SU-DHL-6 (cell line): ENCODE results near the gene TEX54.
A peak's percentile ranks its signal among the peaks of the same experiment; 100 is the strongest.

ENCODE experiments used
- H2AFZ ChIP-seq: fragments of 200-600 bp; sonication (generic); 2 replicates; pipeline ENCODE4 v1.6.1; 2014; ENCODE audit warnings: low read depth, mild to moderate bottlenecking, moderate library complexity, mixed read lengths, antibody characterized with exemption, low read length; ENCODE audit not compliant: severe bottlenecking
- H3F3A ChIP-seq: fragments of 200-600 bp; shearing (Covaris generic); 2 replicates; pipeline ENCODE4 v1.6.0; 2016; ENCODE audit warnings: antibody characterized with exemption, mild to moderate bottlenecking; ENCODE audit not compliant: insufficient read depth
- H3K27ac ChIP-seq: fragments of 200-600 bp; sonication (generic); 2 replicates; pipeline ENCODE4 v1.5.1; 2016; ENCODE audit warnings: low read depth, mild to moderate bottlenecking, low read length, moderate library complexity, mixed read lengths
- H3K27me3 ChIP-seq: fragments of 200-600 bp; sonication (generic), shearing (Covaris generic); 2 replicates; pipeline ENCODE4 v1.6.0; 2014; ENCODE audit warnings: mild to moderate bottlenecking, low read length
- H3K36me3 ChIP-seq: fragments of 200-600 bp; sonication (generic); 2 replicates; pipeline ENCODE4 v1.6.1; 2014; ENCODE audit warnings: mild to moderate bottlenecking, low read length, mixed read lengths
- H3K4me2 ChIP-seq: fragments of 300-600, 200-600 bp; shearing (Covaris generic), sonication (generic); 2 replicates; pipeline ENCODE4 v1.6.0; 2014; ENCODE audit warnings: low read length, low read depth, mild to moderate bottlenecking; ENCODE audit not compliant: poor library complexity, severe bottlenecking
- H3K4me3 ChIP-seq: fragments of 200-600 bp; sonication (generic); 2 replicates; pipeline ENCODE4 v1.5.1; 2014; ENCODE audit warnings: antibody characterized with exemption, low read length, mild to moderate bottlenecking, mixed read lengths; ENCODE audit not compliant: insufficient read depth, poor library complexity, severe bottlenecking
- H3K79me2 ChIP-seq: fragments of 200-600 bp; sonication (generic); 2 replicates; pipeline ENCODE4 v1.6.1; 2014; ENCODE audit warnings: mild to moderate bottlenecking, low read length, moderate library complexity; ENCODE audit not compliant: insufficient read depth
- H3K9ac ChIP-seq: fragments of 200-600 bp; sonication (generic); 2 replicates; pipeline ENCODE4 v1.7.0; 2014; ENCODE audit warnings: mild to moderate bottlenecking, low read length
- H3K9me2 ChIP-seq: fragments of 200-600 bp; sonication (generic); replicated peaks from 2 replicates; pipeline ENCODE4 v1.6.1; 2014; ENCODE audit warnings: low read length; ENCODE audit not compliant: insufficient read depth
- H3K9me3 ChIP-seq: fragments of 200-600 bp; sonication (generic); 2 replicates; pipeline ENCODE4 v1.6.1; 2014; ENCODE audit warnings: low read length, mixed read lengths; ENCODE audit not compliant: insufficient read depth
- H4K20me1 ChIP-seq: fragments of 200-600 bp; sonication (generic); 2 replicates; pipeline ENCODE4 v1.6.1; 2014; ENCODE audit warnings: low read depth, mild to moderate bottlenecking, antibody characterized with exemption, low read length, moderate library complexity, mixed read lengths
- EZH2phosphoT487 ChIP-seq: fragments of 200-600 bp; sonication (generic), shearing (Covaris generic); conservative IDR thresholded peaks from 2 replicates; pipeline ENCODE4 v1.6.1; 2018; ENCODE audit warnings: mild to moderate bottlenecking, antibody characterized with exemption, low read length, moderate library complexity, mixed read lengths
- TF ChIP-seq, protein P1 (sequence below): fragments of 200-600 bp; sonication (generic); IDR thresholded peaks from one replicate; pipeline ENCODE4 v1.5.1; 2017; ENCODE audit warnings: antibody characterized with exemption, mild to moderate bottlenecking, low read length, moderate library complexity; ENCODE audit not compliant: insufficient read depth, poor library complexity, severe bottlenecking

The TEX54 gene

GRCh38 chr11:62855571-62856332 is 23.1 kb upstream of the TEX54 start:
- Histone ChIP-seq H3K36me3 (peaks cover 39% of the 10 kb centered on the region), H2AFZ (no peak overlapping the region), H3K27ac (peak overlapping the region; percentile 88)

GRCh38 chr11:62854825-62855570 is 22.4 kb upstream of the TEX54 start:
- Histone ChIP-seq H3K36me3 (peaks cover 39% of the 10 kb centered on the region), H3K9me2 (no peaks in the 10 kb centered on the region), H3K9me3 (no peaks in the 10 kb centered on the region), H3K27ac (peak overlapping the region; percentile 88), H3K4me2 (peak overlapping the region; percentile 93), H4K20me1 (peaks cover 23% of the 10 kb centered on the region), H3K27me3 (no peaks in the 10 kb centered on the region), H3K4me3 (peak overlapping the region; percentile 99), H3F3A (peaks cover 67% of the 10 kb centered on the region), H2AFZ (no peak overlapping the region), H3K79me2 (peaks cover 60% of the 10 kb centered on the region), H3K9ac (peak overlapping the region; percentile 99)
- no peak for TF ChIP-seq EZH2phosphoT487
- TF ChIP-seq, protein P1, sequence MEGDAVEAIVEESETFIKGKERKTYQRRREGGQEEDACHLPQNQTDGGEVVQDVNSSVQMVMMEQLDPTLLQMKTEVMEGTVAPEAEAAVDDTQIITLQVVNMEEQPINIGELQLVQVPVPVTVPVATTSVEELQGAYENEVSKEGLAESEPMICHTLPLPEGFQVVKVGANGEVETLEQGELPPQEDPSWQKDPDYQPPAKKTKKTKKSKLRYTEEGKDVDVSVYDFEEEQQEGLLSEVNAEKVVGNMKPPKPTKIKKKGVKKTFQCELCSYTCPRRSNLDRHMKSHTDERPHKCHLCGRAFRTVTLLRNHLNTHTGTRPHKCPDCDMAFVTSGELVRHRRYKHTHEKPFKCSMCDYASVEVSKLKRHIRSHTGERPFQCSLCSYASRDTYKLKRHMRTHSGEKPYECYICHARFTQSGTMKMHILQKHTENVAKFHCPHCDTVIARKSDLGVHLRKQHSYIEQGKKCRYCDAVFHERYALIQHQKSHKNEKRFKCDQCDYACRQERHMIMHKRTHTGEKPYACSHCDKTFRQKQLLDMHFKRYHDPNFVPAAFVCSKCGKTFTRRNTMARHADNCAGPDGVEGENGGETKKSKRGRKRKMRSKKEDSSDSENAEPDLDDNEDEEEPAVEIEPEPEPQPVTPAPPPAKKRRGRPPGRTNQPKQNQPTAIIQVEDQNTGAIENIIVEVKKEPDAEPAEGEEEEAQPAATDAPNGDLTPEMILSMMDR = no peak

More at GRCh38 chr11:62855571-62856332, 23.1 kb upstream of the TEX54 start:
- H3K9me3 ChIP-seq = no peaks in the 10 kb centered on the region
- H3K27me3 ChIP-seq = no peaks in the 10 kb centered on the region
- H3F3A ChIP-seq = peaks cover 61% of the 10 kb centered on the region
- H4K20me1 ChIP-seq = peaks cover 23% of the 10 kb centered on the region
- peak overlapping the region; percentile 99 for H3K9ac ChIP-seq
- H3K79me2 ChIP-seq = peaks cover 68% of the 10 kb centered on the region
- peak overlapping the region; percentile 99 for H3K4me3 ChIP-seq
- H3K4me2 ChIP-seq = peak overlapping the region; percentile 99
- no peaks in the 10 kb centered on the region for H3K9me2 ChIP-seq
- TF ChIP-seq EZH2phosphoT487 = no peak
- TF ChIP-seq, protein P1 = no peak

- H3K9me3 ChIP-seq = no peaks in the 10 kb centered on the region
- TF ChIP-seq EZH2phosphoT487 = no peak
- TF ChIP-seq, protein P1 = no peak
- no peaks in the 10 kb centered on the region for H3K27me3 ChIP-seq
- no peaks in the 10 kb centered on the region for H3K9me2 ChIP-seq
- H3K9ac ChIP-seq = peak overlapping the region; percentile 99
- H3K27ac ChIP-seq = peak overlapping the region; percentile 88
- peaks cover 75% of the 10 kb centered on the region for H3F3A ChIP-seq
- H3K4me2 ChIP-seq = peak overlapping the region; percentile 93
- H3K79me2 ChIP-seq = peaks cover 53% of the 10 kb centered on the region
- no peak overlapping the region for H2AFZ ChIP-seq
- peak overlapping the region; percentile 99 for H3K4me3 ChIP-seq
- peaks cover 39% of the 10 kb centered on the region for H3K36me3 ChIP-seq
- H4K20me1 ChIP-seq = peaks cover 23% of the 10 kb centered on the region
Observed at GRCh38 chr11:62854013-62854824, 21.6 kb upstream of the TEX54 start.
